ENCODE data around the gene GPRC5D.

DNA sequence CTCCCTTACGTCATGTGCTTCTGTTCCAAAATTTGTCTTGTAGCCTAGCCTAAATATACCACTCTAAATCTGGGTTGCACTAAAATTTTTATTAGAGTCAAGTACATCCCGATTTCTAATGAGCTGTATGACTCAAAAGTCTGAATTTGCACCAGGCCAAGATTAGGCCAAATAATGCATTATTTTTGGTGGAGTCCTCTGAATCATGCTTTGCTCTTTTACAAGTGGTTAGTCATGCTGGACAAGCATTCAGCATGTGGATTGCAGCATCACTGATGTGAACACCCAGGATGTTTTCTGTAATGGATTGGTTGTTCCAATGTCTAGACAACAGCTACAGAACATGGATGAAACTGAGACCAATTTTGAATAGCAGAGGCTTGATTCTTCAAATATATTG is 24.4 kb upstream of the GPRC5D start:
- TF ChIP-seq EZH2 (IDR thresholded peaks at IDR 0.05; ENCODE audit: insufficient read depth, poor library complexity, severe bottlenecking) (no peak), EZH2phosphoT487 (IDR thresholded peaks at IDR 0.05; ENCODE audit: insufficient read depth, low read depth) (no peak)
